GM10266 (cell line): ENCODE data around the gene AZGP1.
"Not testable (repeated sequence)": the region's sequence is repeated elsewhere in the genome, so short reads cannot be mapped to it uniquely, and the experiment has no call there.

Source experiments
- DNase-seq: peaks from one replicate; pipeline ENCODE4 v3.0.0; 2012; ENCODE audit errors: extremely low spot score
- TF ChIP-seq, protein P1 (sequence below): IDR thresholded peaks from 2 replicates; pipeline ENCODE4 v1.5.1; 2012; ENCODE audit warnings: mild to moderate bottlenecking, low read depth; ENCODE audit not compliant: control insufficient read depth, insufficient read depth; ENCODE audit errors: missing control alignments

The AZGP1 gene

DNA sequence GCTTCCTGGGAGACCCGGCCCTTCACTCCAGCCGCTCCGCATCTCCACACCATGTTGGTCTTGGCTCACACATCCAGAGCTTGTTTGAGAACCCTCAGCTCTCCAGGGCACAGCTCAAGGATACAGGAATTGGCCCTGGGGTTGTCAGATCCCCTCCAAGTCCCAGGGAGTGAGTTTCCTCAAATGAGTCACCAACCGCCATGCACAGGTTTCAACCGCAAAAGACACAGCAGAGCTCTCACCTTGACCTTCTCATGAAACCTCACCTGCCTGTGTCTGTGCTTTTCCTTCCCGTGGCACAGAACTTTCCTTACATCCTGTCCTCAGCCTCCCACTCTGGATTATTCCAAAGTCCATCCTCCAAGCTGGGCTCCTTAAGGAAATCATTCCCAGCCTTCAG, 20.6 kb downstream of the AZGP1 start:
- DNase-seq = no peak
- TF ChIP-seq, protein P1, sequence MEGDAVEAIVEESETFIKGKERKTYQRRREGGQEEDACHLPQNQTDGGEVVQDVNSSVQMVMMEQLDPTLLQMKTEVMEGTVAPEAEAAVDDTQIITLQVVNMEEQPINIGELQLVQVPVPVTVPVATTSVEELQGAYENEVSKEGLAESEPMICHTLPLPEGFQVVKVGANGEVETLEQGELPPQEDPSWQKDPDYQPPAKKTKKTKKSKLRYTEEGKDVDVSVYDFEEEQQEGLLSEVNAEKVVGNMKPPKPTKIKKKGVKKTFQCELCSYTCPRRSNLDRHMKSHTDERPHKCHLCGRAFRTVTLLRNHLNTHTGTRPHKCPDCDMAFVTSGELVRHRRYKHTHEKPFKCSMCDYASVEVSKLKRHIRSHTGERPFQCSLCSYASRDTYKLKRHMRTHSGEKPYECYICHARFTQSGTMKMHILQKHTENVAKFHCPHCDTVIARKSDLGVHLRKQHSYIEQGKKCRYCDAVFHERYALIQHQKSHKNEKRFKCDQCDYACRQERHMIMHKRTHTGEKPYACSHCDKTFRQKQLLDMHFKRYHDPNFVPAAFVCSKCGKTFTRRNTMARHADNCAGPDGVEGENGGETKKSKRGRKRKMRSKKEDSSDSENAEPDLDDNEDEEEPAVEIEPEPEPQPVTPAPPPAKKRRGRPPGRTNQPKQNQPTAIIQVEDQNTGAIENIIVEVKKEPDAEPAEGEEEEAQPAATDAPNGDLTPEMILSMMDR = no peak

DNA sequence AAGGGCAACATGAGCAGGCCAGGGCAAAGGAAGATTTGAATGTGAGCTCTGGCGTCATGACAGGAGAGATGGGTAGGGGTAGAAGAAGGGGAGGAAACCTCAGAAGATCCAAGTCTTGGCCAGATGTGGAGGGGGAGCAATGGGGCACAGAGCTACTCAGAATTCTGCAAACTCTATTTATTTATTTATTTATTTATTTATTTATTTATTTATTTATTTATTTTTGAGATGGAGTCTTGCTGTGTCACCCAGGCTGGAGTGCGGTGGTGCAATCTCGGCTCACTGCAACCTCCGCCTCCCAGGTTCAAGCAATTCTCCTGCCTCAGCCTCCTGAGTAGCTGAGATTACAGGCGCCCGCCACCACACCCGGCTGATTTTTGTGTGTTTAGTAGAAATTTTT, 21.2 kb downstream of the AZGP1 start:
- not testable (repeated sequence) for DNase-seq

DNA sequence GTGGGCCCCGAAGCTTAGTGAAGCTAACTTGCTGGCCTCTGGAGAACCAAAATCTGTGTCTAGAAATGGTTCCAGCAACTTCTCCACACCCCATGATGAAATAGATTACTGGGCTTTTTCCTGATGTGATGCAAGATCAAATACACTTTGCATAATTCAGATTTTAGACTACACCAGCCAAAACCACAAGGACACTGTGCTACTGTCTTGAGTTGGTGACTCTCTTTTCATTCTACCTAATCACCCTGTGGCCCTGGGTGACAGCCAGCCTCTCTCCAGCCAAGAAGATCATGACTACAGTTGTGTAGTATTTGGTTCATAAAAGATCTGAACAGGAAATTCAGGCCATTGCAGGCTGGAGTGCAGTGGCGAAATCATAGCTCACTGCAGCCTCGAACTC, 22.2 kb downstream of the AZGP1 start:
- DNase-seq = no peak
- TF ChIP-seq, protein P1 = no peak

DNA sequence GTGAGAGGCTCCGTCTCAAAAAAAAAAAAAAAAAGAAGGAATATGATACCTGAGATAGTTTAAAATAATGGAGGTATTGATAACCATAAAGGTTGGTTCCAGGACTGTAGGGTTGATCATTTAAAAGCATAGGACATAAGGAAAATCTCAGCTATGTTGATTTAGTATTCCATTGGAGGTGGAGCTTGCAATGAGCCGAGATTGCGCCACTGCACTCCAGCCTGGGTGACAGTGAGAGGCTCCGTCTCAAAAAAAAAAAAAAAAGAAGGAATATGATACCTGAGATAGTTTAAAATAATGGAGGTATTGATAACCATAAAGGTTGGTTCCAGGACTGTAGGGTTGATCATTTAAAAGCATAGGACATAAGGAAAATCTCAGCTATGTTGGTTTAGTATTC, 23.2 kb downstream of the AZGP1 start:
- DNase-seq = not testable (repeated sequence)

DNA sequence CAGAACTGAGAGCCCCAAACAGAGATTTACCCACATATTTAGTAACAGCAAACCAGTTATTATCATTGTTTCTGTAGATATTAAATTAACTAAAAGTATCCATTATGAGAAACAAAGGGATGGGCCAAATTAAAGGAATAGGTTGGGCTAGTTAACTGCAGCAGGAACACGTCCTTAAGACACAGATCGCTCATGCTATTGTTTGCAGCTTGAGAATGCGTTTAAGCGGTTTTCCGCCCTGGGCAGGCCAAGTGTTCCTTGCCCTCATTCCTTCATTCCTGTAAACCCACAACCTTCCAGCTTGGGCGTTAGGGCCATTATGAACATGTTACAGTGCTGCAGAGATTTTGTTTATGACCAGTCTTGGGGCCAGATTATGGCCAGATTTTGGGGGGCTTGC, 25.0 kb downstream of the AZGP1 start:
- DNase-seq = not testable (repeated sequence)

DNA sequence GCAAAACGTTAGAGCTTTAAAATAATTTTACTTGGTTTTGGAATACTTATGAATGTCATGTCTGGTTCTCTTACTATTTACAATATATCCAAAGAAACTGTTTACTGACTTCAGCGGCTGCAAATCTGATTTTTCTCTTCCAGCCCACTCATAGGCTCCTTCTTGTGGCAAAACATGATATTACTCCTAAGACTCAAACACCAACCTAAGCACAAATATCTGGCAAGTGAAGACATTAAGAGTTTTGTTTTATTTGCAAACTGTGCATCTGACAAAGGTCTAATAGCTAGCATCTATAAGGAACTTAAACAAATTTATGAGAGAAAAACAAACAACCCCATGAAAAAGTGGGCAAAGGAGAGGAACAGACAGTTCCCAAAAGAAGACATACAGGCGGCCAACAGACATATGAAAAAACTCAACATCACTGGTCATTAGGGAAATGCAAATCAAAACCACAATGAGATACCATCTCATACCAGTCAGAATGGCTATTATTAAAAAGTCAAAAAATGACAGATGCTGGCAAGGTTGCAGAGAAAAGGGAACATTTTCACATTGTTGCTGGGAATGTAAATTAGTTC, 26.1 kb downstream of the AZGP1 start:
- DNase-seq = no peak

DNA sequence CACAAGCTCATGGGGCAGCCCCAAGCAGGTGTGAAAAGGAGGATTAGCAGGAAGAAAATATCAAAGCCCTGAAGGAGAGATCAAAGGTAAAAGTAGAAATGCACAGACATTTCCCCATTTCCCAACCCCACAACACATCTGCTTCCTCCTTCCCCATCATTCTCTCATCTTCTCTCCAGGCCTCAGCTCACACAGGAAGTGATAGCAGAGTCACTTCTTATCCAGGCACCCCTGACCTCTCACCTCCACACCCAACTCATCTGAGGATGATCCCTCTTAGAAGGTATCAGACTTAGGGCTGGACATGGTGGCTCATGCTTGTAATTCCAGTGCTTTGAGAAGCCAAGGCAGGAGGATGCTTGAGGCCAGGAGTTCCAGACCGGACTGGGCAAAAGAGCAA, 28.2 kb downstream of the AZGP1 start:
- TF ChIP-seq, protein P1 = no peak
- DNase-seq = no peak

More for the DNA sequence above, 26.1 kb downstream of the AZGP1 start:
- TF ChIP-seq, protein P1 = no peak

DNA sequence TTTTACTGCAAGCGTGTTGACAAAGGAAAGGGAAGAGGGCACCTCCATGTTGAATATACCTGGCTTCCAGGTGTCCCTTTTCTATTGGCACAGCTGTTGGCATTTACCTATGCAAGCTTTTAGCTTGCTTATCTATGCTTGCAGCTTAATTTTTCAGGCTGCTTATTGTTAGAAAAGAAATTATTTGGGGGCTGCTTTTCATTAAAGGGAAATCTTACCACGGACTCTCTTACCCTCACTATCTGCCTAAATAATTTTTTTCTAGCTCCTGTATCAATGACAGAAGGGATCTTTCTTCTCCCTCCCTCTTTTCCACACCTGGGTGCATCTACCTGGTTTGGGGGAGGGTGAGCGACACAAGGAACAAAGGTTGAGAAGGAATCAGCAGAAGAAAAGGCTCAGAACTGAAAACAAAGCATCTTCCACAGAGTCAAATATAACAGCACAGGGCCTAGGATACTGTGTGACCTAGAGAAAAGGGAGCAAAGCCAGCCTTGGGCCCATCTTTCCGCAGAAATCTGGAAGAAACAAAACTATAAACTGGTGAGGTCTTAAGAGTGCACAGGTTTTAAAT, 31.2 kb downstream of the AZGP1 start:
- DNase-seq = no peak
- TF ChIP-seq, protein P1 = no peak
